ENCODE measurements around the gene LCP1.

GRCh38 chr13:46173656-46174055, 8.3 kb downstream of the LCP1 start:
- TF ChIP-seq POLR2AphosphoS5 (IDR thresholded peaks at IDR 0.05): no peak
- TF ChIP-seq POLR2A (IDR thresholded peaks at IDR 0.05): no peak

All from prostate gland (tissue), 1 donor.